Suppressor macrophage treated with lipopolysaccharide for 4 hours (primary cell): ENCODE data around the gene B4GALNT1.
"Not testable (repeated sequence)": the region's sequence is repeated elsewhere in the genome, so short reads cannot be mapped to it uniquely, and the experiment has no call there.

ENCODE experiments used
- DNase-seq: peaks from one replicate; pipeline ENCODE4 v3.0.0-alpha.2; 2020

B4GALNT1 gene

GRCh38 chr12:57636731-57637130, 3.7 kb upstream of the B4GALNT1 start:
- DNase-seq: not testable (repeated sequence)

- DNase-seq: no peak
These were observed 686 bp downstream of the B4GALNT1 start for GRCh38 chr12:57632073-57632957.

GRCh38 chr12:57631566-57632072, 1.4 kb downstream of the B4GALNT1 start:
- no peak for DNase-seq

GRCh38 chr12:57630891-57631433, 2.0 kb downstream of the B4GALNT1 start:
- DNase-seq: no peak

DNA sequence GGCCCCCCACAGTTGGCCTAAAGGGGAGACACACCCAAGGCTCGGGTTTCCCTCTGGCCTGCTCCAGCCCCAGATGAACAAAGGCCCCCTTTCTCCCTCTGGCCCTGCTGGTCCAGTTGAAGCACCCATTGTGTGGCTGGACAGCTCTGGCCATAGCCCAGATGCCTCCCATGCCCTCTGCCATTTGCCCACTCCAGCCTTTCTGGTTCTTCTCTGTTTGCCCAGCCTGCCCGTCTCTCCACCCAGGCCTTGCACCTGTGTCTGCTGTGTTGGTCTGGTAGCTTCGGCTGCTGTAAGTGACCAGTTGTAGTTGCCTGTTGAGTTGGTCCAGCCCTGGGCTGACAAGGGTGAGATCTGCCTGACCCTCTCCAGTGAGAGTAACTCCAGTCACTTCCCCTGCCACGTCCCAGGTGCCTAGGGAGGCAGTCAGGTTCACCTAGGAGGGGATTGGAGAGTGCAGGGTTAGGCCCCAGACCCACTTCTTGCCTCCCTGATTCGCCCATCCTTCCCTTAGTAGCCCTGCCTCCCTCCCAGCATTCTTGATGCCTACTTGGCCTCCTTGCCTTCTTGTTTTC, 3.0 kb downstream of the B4GALNT1 start:
- no peak for DNase-seq

DNA sequence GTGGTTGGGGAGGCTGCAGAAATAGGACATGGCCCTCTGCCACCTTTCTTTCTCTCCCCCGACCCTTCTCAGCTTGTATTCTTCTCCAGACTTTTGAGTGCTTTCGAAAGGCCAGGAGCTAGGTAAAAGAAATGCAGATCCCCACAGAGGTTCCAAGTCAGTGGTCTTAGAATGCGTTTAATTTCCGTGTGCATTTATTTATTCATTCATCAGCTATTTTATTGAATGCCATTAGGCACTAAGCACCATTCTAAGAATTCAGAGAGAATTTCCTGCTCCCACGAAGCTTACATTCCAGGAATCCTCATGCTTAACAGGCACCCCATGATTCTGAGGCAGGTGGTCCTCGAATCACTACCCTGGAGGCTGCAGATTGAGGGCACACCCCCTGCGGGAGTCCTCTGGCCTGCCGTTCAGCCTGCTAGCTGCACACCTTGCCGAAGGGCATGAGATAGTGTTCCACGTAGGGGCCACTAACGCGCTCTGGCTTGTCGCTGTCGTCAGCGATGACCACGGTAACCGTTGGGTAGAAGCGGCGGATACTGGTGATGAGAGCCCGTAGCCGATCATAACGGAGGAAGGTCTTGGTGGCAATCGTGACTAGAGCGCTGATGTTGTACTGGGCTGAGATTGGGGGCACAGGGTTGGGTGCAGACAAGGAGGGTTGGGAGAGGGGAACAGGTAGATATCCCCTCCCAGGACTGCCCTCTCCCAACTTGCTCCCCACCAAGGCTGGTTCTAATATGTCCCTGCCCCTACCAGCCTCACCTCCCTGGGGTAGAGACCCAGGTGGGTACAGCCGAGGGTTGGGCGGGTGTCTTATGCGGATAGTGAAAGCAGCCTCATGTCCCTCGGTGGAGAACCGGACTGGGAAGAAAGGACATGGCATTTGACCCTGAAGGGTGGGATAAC, 4.5 kb downstream of the B4GALNT1 start:
- no peak for DNase-seq

DNA sequence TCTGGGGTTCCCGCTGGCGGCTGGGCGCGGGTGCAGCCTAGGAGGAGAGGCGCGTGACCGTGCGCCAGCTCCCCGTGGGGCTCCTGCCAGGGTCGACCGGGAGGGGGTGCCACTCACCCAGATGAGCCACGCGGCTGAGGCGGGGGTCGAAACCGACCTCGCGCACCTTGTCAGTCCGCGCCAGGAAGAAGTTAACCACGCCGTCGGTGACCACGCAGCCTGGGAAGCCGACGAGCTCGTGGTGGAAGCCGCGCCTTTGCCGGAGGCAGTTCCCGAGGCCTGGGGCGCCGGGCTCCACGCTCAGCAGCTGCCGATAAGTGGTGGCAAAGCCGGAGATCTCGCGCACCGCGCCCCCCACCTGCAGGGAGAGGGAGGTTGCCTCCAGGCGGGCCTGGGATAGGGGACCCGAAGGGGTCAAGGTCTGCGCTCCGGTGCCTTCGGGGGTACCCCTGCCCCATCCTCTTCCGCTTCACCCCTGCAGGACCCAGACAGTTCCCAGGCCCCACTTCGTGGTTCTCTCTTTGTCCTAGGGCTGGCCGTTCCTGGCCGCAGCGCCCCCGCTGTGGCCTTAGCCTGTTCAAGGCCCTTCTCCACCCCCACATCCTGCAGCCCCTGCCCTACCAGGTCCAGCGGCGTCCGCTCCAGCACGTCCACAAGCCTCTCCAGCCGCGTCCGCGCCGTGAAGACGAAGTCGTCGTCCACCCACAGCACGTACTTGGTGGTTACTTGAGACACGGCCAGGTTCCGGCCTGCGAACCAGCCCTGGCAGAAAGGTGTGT, 5.3 kb downstream of the B4GALNT1 start:
- peak; percentile 15 for DNase-seq

GRCh38 chr12:57626921-57627445, 6.0 kb downstream of the B4GALNT1 start:
- DNase-seq: no peak

DNA sequence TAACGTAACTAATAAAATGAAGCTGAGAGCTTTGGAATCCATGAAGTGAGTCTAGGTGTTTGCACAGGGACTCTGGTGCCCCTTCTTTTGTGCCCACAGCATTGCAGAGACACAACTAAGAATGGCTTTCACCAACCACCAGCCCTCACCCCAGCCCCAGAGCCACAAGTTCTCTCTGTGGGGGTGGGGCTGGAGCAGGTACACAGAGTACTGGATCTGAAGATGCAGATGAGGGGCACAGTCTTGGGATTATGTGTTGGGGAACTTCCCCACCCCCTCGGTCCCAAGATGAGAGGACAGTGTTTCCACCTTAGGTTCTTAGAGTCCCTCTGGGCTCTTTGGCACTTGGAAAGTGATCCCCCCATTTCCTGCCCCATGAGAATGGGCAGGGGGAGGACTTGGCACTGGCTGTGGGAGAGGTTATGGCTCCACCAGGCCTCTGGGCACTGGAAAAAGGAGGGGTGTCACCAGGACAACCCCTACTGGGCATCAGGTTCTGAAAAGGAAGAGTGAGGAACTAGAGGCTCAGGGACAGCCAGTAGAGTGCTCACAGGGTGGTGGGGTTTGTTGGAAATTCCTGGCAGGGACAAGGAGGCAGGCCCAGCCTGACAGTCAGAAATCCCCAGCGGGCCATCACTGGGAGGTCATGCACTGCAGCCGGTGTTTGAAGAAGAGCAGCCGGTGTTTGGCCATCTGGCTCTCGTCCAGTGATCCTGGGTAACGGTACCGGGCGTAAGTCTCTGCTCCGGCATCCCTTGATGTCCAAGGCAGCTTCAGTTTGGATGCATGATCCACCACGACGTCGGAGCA, 6.7 kb downstream of the B4GALNT1 start:
- DNase-seq: no peak

GRCh38 chr12:57625261-57626032, 7.6 kb downstream of the B4GALNT1 start:
- no peak for DNase-seq

- no peak for DNase-seq
These were observed 8.4 kb downstream of the B4GALNT1 start for GRCh38 chr12:57624441-57625220.

- DNase-seq: no peak
These were observed 9.1 kb downstream of the B4GALNT1 start for GRCh38 chr12:57623811-57624390.

GRCh38 chr12:57623385-57623784, 9.6 kb downstream of the B4GALNT1 start:
- no peak for DNase-seq

- no peak for DNase-seq
These were observed 10.4 kb downstream of the B4GALNT1 start for GRCh38 chr12:57622293-57623245.

- DNase-seq: peak; percentile 55
These were observed 11.3 kb downstream of the B4GALNT1 start for GRCh38 chr12:57621497-57622292.

- DNase-seq: peak; percentile 44
These were observed 12.0 kb downstream of the B4GALNT1 start for GRCh38 chr12:57620936-57621496.
